Measurements from ENCODE around the gene SP140L. TPM values are rescaled to one million over a fixed set of nuclear protein-coding genes. Genes with fewer than 3 reads are reported as not detected.
"Not testable (repeated sequence)": the region's sequence is repeated elsewhere in the genome, so short reads cannot be mapped to it uniquely, and the experiment has no call there.

Gene SP140L
- 1 to 10 TPM; 2.9 to 8.0 TPM for total RNA-seq
- polyA plus RNA-seq (ENCODE audit: insufficient read length in 2 of 2) = 1 to 10 TPM; 3.5 to 4.3 TPM
- long read RNA-seq, donor 1 = 0 reads
- long read RNA-seq, donor 2 = 0 reads
- long read RNA-seq, donor 3 = 0 reads
- long read RNA-seq, donor 4, partial matches to known transcripts = 0 of 1 reads
- long read RNA-seq, donor 4, other reads (novel, unspliced or antisense) = 0 of 1 reads

GRCh38 chr2:230326453-230327417 lies at the start of gene SP140L:
TSS of gene SP140L (plus strand) at chr2:230327193. CDS start at chr2:230327270, 77 bp downstream.
- H3K4me3 ChIP-seq (ENCODE audit: low read depth, low read length) = peak within 1 kb of the TSS; percentile 21
- no peaks in the 10 kb centered on the region for H3K36me3 ChIP-seq (ENCODE audit: control insufficient read depth, insufficient read depth, low read length)
- WGBS (ENCODE audit: insufficient coverage) = no CpG with 5 or more reads among the region's 11 CpGs
- H3K9me3 ChIP-seq (ENCODE audit: control insufficient read depth, insufficient read depth, low read length) = peaks cover 2% of the 10 kb centered on the region
- DNase-seq (ENCODE audit: low read depth in 4 of 6, low spot score in 6 of 6) = peak in 2 of 6 donors; percentile 4 to 18
- H3K27ac ChIP-seq (ENCODE audit: low read depth, low read length) = peak within 1 kb of the TSS; percentile 16
- no peaks in the 10 kb centered on the region for H3K4me1 ChIP-seq (ENCODE audit: control insufficient read depth, insufficient read depth, low read length)
- H3K27me3 ChIP-seq (ENCODE audit: control insufficient read depth, insufficient read depth, low read length) = no peaks in the 10 kb centered on the region

GRCh38 chr2:230282936-230283335 lies 44.1 kb upstream of the SP140L start:
- H3K4me1 ChIP-seq (ENCODE audit: control insufficient read depth, insufficient read depth, low read length) = no peaks in the 10 kb centered on the region
- no peaks in the 10 kb centered on the region for H3K27me3 ChIP-seq (ENCODE audit: control insufficient read depth, insufficient read depth, low read length)
- H3K4me3 ChIP-seq (ENCODE audit: low read depth, low read length) = no peak overlapping the region
- 71% methylated on average over 2 of the region's 2 CpGs for WGBS (ENCODE audit: insufficient coverage)
- H3K27ac ChIP-seq (ENCODE audit: low read depth, low read length) = no peak overlapping the region
- no peaks in the 10 kb centered on the region for H3K9me3 ChIP-seq (ENCODE audit: control insufficient read depth, insufficient read depth, low read length)
- DNase-seq (ENCODE audit: low read depth in 4 of 6, low spot score in 6 of 6) = no peak
- H3K36me3 ChIP-seq (ENCODE audit: control insufficient read depth, insufficient read depth, low read length) = no peaks in the 10 kb centered on the region

- H3K27ac ChIP-seq (ENCODE audit: low read depth, low read length) = no peak overlapping the region
- no peaks in the 10 kb centered on the region for H3K9me3 ChIP-seq (ENCODE audit: control insufficient read depth, insufficient read depth, low read length)
- DNase-seq (ENCODE audit: low read depth in 4 of 6, low spot score in 6 of 6) = no peak
- 83% methylated on average over 2 of the region's 3 CpGs for WGBS (ENCODE audit: insufficient coverage)
- no peak overlapping the region for H3K4me3 ChIP-seq (ENCODE audit: low read depth, low read length)
- H3K36me3 ChIP-seq (ENCODE audit: control insufficient read depth, insufficient read depth, low read length) = no peaks in the 10 kb centered on the region
- H3K4me1 ChIP-seq (ENCODE audit: control insufficient read depth, insufficient read depth, low read length) = no peaks in the 10 kb centered on the region
- no peaks in the 10 kb centered on the region for H3K27me3 ChIP-seq (ENCODE audit: control insufficient read depth, insufficient read depth, low read length)
Observed at GRCh38 chr2:230286048-230286447, 40.9 kb upstream of the SP140L start.

GRCh38 chr2:230289311-230289710 lies 37.7 kb upstream of the SP140L start:
- not testable (repeated sequence) for H3K27ac ChIP-seq (ENCODE audit: low read depth, low read length); H3K9me3 ChIP-seq (ENCODE audit: control insufficient read depth, insufficient read depth, low read length); H3K4me1 ChIP-seq (ENCODE audit: control insufficient read depth, insufficient read depth, low read length); H3K36me3 ChIP-seq (ENCODE audit: control insufficient read depth, insufficient read depth, low read length); H3K27me3 ChIP-seq (ENCODE audit: control insufficient read depth, insufficient read depth, low read length); H3K4me3 ChIP-seq (ENCODE audit: low read depth, low read length); DNase-seq (ENCODE audit: low read depth in 4 of 6, low spot score in 6 of 6)
- 77% methylated on average over 1 of the region's 4 CpGs for WGBS (ENCODE audit: insufficient coverage)

- Histone ChIP-seq H3K27ac (ENCODE audit: low read depth, low read length) (no peak overlapping the region), H3K36me3 (ENCODE audit: control insufficient read depth, insufficient read depth, low read length) (no peaks in the 10 kb centered on the region), H3K27me3 (ENCODE audit: control insufficient read depth, insufficient read depth, low read length) (no peaks in the 10 kb centered on the region), H3K4me3 (ENCODE audit: low read depth, low read length) (no peak overlapping the region), H3K9me3 (ENCODE audit: control insufficient read depth, insufficient read depth, low read length) (no peaks in the 10 kb centered on the region), H3K4me1 (ENCODE audit: control insufficient read depth, insufficient read depth, low read length) (no peaks in the 10 kb centered on the region)
- 85% methylated on average over 4 of the region's 6 CpGs for whole genome bisulfite sequencing (ENCODE audit: insufficient coverage)
- DNase-seq (ENCODE audit: low read depth in 4 of 6, low spot score in 6 of 6) = no peak
Observed at GRCh38 chr2:230295192-230295591, 31.8 kb upstream of the SP140L start.

- Histone ChIP-seq H3K27me3 (ENCODE audit: control insufficient read depth, insufficient read depth, low read length) (no peaks in the 10 kb centered on the region), H3K4me1 (ENCODE audit: control insufficient read depth, insufficient read depth, low read length) (no peaks in the 10 kb centered on the region), H3K4me3 (ENCODE audit: low read depth, low read length) (no peak overlapping the region), H3K27ac (ENCODE audit: low read depth, low read length) (no peak overlapping the region), H3K9me3 (ENCODE audit: control insufficient read depth, insufficient read depth, low read length) (no peaks in the 10 kb centered on the region), H3K36me3 (ENCODE audit: control insufficient read depth, insufficient read depth, low read length) (no peaks in the 10 kb centered on the region)
- no peak for DNase-seq (ENCODE audit: low read depth in 4 of 6, low spot score in 6 of 6)
Observed at GRCh38 chr2:230296917-230297316, 30.1 kb upstream of the SP140L start.

- Histone ChIP-seq H3K27ac (ENCODE audit: low read depth, low read length) (no peak overlapping the region), H3K36me3 (ENCODE audit: control insufficient read depth, insufficient read depth, low read length) (no peaks in the 10 kb centered on the region), H3K4me3 (ENCODE audit: low read depth, low read length) (no peak overlapping the region), H3K9me3 (ENCODE audit: control insufficient read depth, insufficient read depth, low read length) (peaks cover 3% of the 10 kb centered on the region), H3K27me3 (ENCODE audit: control insufficient read depth, insufficient read depth, low read length) (no peaks in the 10 kb centered on the region), H3K4me1 (ENCODE audit: control insufficient read depth, insufficient read depth, low read length) (no peaks in the 10 kb centered on the region)
- 80% methylated on average over 1 of the region's 2 CpGs for WGBS (ENCODE audit: insufficient coverage)
- DNase-seq (ENCODE audit: low read depth in 4 of 6, low spot score in 6 of 6) = no peak
Observed at GRCh38 chr2:230299618-230300017, 27.4 kb upstream of the SP140L start.

GRCh38 chr2:230305416-230306275 lies 21.3 kb upstream of the SP140L start:
- H3K27me3 ChIP-seq (ENCODE audit: control insufficient read depth, insufficient read depth, low read length) = no peaks in the 10 kb centered on the region
- H3K4me3 ChIP-seq (ENCODE audit: low read depth, low read length) = no peak overlapping the region
- no peaks in the 10 kb centered on the region for H3K4me1 ChIP-seq (ENCODE audit: control insufficient read depth, insufficient read depth, low read length)
- 92% methylated on average over 22 of the region's 23 CpGs for WGBS (ENCODE audit: insufficient coverage)
- H3K9me3 ChIP-seq (ENCODE audit: control insufficient read depth, insufficient read depth, low read length) = peaks cover 3% of the 10 kb centered on the region
- peaks cover 2% of the 10 kb centered on the region for H3K36me3 ChIP-seq (ENCODE audit: control insufficient read depth, insufficient read depth, low read length)
- no peak overlapping the region for H3K27ac ChIP-seq (ENCODE audit: low read depth, low read length)
- DNase-seq (ENCODE audit: low read depth in 4 of 6, low spot score in 6 of 6) = no peak

GRCh38 chr2:230306474-230306873 lies 20.5 kb upstream of the SP140L start:
- Histone ChIP-seq H3K4me1 (ENCODE audit: control insufficient read depth, insufficient read depth, low read length) (no peaks in the 10 kb centered on the region), H3K27me3 (ENCODE audit: control insufficient read depth, insufficient read depth, low read length) (no peaks in the 10 kb centered on the region), H3K9me3 (ENCODE audit: control insufficient read depth, insufficient read depth, low read length) (peaks cover 3% of the 10 kb centered on the region), H3K4me3 (ENCODE audit: low read depth, low read length) (no peak overlapping the region), H3K27ac (ENCODE audit: low read depth, low read length) (no peak overlapping the region), H3K36me3 (ENCODE audit: control insufficient read depth, insufficient read depth, low read length) (peaks cover 2% of the 10 kb centered on the region)
- no peak for DNase-seq (ENCODE audit: low read depth in 4 of 6, low spot score in 6 of 6)
- 97% methylated on average over 2 of the region's 2 CpGs for WGBS (ENCODE audit: insufficient coverage)
